IMR-90 (cell line): ENCODE measurements around the gene LRPPRC. TPM values are rescaled to one million over a fixed set of nuclear protein-coding genes. Genes with fewer than 3 reads are reported as not detected.

Experiments
- ATAC-seq: fragments of 200-7000 bp; cut with Tn5 transposase; 2 replicates; pipeline ENCODE4 v1.9.1; 2020; ENCODE audit warnings: low read depth, mild to moderate bottlenecking, moderate library complexity
- BruUV-seq: library from RNA; stranded (reverse); fragments of 400-500 nt; replicated peaks from 2 replicates; lab custom pipeline; 2021; lab: Mats Ljungman, UMichigan
- CTCF ChIA-PET: fragments of 300-600 bp; formaldehyde crosslinking; extraction: SDS; loops from one replicate; lab custom pipeline; 2021; ENCODE audit warnings: antibody characterized with exemption; lab: Yijun Ruan, JAX
- POLR2A ChIA-PET: fragments of 300-600 bp; sonication (Branson Sonifier 250); formaldehyde crosslinking; loops from one replicate; lab custom pipeline; 2022; ENCODE audit warnings: antibody characterized with exemption; ENCODE audit not compliant: unreplicated experiment; lab: Charles Lee
- DNase-seq: peaks from one replicate; pipeline ENCODE4 v3.0.0; 2013
- H2AFZ ChIP-seq: replicated peaks from 2 replicates; pipeline ENCODE3; 2013; ENCODE audit warnings: low read length, mild to moderate bottlenecking; ENCODE audit not compliant: poor library complexity
- H2AK5ac ChIP-seq: 2 replicates; pipeline ENCODE4 v1.6.1; 2013; ENCODE audit warnings: low read depth, low read length, inconsistent platforms
- H2AK9ac ChIP-seq: replicated peaks from 2 replicates; pipeline ENCODE3; 2013; ENCODE audit warnings: mild to moderate bottlenecking, low read depth, low read length, moderate library complexity; ENCODE audit not compliant: poor library complexity
- H2BK120ac ChIP-seq: 2 replicates; pipeline ENCODE4 v1.6.1; 2013; ENCODE audit warnings: low read depth, low read length, inconsistent platforms
- H2BK15ac ChIP-seq: 3 replicates; pipeline ENCODE4 v1.6.1; 2013; ENCODE audit warnings: low read depth, low read length, inconsistent platforms
- H2BK20ac ChIP-seq: 2 replicates; pipeline ENCODE4 v1.6.1; 2013; ENCODE audit warnings: low read depth, mild to moderate bottlenecking, inconsistent platforms, low read length, moderate library complexity
- H2BK5ac ChIP-seq: 2 replicates; pipeline ENCODE4 v1.6.1; 2013; ENCODE audit warnings: mild to moderate bottlenecking, low read depth, low read length, inconsistent platforms; ENCODE audit not compliant: poor library complexity, severe bottlenecking
- H3K14ac ChIP-seq: replicated peaks from 2 replicates; pipeline ENCODE4 v1.6.1; 2013; ENCODE audit warnings: low read depth, low read length, inconsistent platforms
- H3K18ac ChIP-seq: 2 replicates; pipeline ENCODE4 v1.6.1; 2013; ENCODE audit warnings: low read depth, low read length, control low read depth
- H3K23ac ChIP-seq: 2 replicates; pipeline ENCODE4 v1.6.1; 2013; ENCODE audit warnings: low read depth, low read length, inconsistent platforms
- H3K27ac ChIP-seq: 2 replicates; pipeline ENCODE4 v1.5.1; 2013; ENCODE audit warnings: mild to moderate bottlenecking, control low read depth, low read length; ENCODE audit not compliant: insufficient read depth
- H3K27me3 ChIP-seq: 2 replicates; pipeline ENCODE4 v1.6.1; 2013; ENCODE audit warnings: low read length; ENCODE audit not compliant: control insufficient read depth, insufficient read depth
- H3K36me3 ChIP-seq: 2 replicates; pipeline ENCODE4 v1.6.1; 2013; ENCODE audit warnings: low read length, mixed read lengths; ENCODE audit not compliant: control insufficient read depth, insufficient read depth
- H3K4ac ChIP-seq: 2 replicates; pipeline ENCODE4 v1.6.1; 2013; ENCODE audit warnings: low read depth, low read length, inconsistent platforms
- H3K4me1 ChIP-seq: 2 replicates; pipeline ENCODE4 v1.6.1; 2013; ENCODE audit warnings: low read length, mixed read lengths; ENCODE audit not compliant: control insufficient read depth, insufficient read depth
- H3K4me2 ChIP-seq: 2 replicates; pipeline ENCODE4 v1.6.1; 2013; ENCODE audit warnings: low read depth, mild to moderate bottlenecking, control low read depth, low read length, moderate library complexity
- H3K4me3 ChIP-seq: 2 replicates; pipeline ENCODE4 v1.5.1; 2013; ENCODE audit warnings: low read depth, mild to moderate bottlenecking, control low read depth, low read length, moderate library complexity; ENCODE audit not compliant: insufficient read depth
- H3K56ac ChIP-seq: 2 replicates; pipeline ENCODE4 v1.6.1; 2013; ENCODE audit warnings: low read length, inconsistent platforms; ENCODE audit not compliant: insufficient read depth; ENCODE audit errors: extremely low read depth
- H3K79me1 ChIP-seq, 2 experiments: 2 replicates each; pipeline ENCODE4 v1.6.1; 2013; ENCODE audit warnings: low read length in 2 of 2, inconsistent platforms in 1 of 2, low read depth in 1 of 2
- H3K9ac ChIP-seq: 2 replicates; pipeline ENCODE4 v1.6.1; 2013; ENCODE audit warnings: low read depth, low read length, control low read depth
- H3K9me1 ChIP-seq: 2 replicates; pipeline ENCODE4 v1.6.1; 2013; ENCODE audit warnings: low read length, inconsistent platforms; ENCODE audit not compliant: insufficient read depth
- H3K9me3 ChIP-seq: 2 replicates; pipeline ENCODE4 v1.6.1; 2013; ENCODE audit warnings: low read length; ENCODE audit not compliant: control insufficient read depth, insufficient read depth
- H4K20me1 ChIP-seq: 2 replicates; pipeline ENCODE4 v1.6.1; 2013; ENCODE audit warnings: low read length, inconsistent platforms; ENCODE audit not compliant: insufficient read depth
- H4K5ac ChIP-seq: 2 replicates; pipeline ENCODE4 v1.6.1; 2013; ENCODE audit warnings: mild to moderate bottlenecking, low read depth, low read length, control low read depth
- H4K8ac ChIP-seq, 2 experiments: 2 replicates each; pipeline ENCODE4 v1.6.1; 2013; ENCODE audit warnings: low read depth in 2 of 2, low read length in 2 of 2, control low read depth in 1 of 2, inconsistent platforms in 1 of 2
- H4K91ac ChIP-seq: 2 replicates; pipeline ENCODE4 v1.6.1; 2013; ENCODE audit warnings: low read depth, low read length, inconsistent platforms; ENCODE audit not compliant: insufficient read depth
- CEBPB ChIP-seq: IDR thresholded peaks from 2 replicates; pipeline ENCODE4 v1.6.1; 2012; ENCODE audit warnings: low read depth, low read length, improper control_type of control experiment
- CHD1 ChIP-seq: IDR thresholded peaks from 2 replicates; pipeline ENCODE4 v1.6.1; 2012; ENCODE audit warnings: low read depth, low read length, improper control_type of control experiment
- FOS ChIP-seq: fragments of 150-350 bp; IDR thresholded peaks from 2 replicates; pipeline ENCODE4 v1.6.1; 2016; ENCODE audit warnings: low read depth, low read length
- NFE2L2 ChIP-seq: fragments of 150-350 bp; IDR thresholded peaks from 2 replicates; pipeline ENCODE4 v1.6.1; 2016; ENCODE audit warnings: low read depth, mild to moderate bottlenecking, low read length
- RCOR1 ChIP-seq: IDR thresholded peaks from 2 replicates; pipeline ENCODE4 v1.6.1; 2012; ENCODE audit warnings: mild to moderate bottlenecking, low read length, improper control_type of control experiment; ENCODE audit not compliant: insufficient replicate concordance
- WGBS, 2 experiments: methylation state at CpG; one replicate each; pipeline versions ENCODE4 v1.1.5 to v1.1.7; 2013; ENCODE audit warnings: missing lambda C conversion rate in 2 of 2; ENCODE audit not compliant: insufficient read length in 1 of 2; ENCODE audit errors: extremely low coverage in 2 of 2; 5-methylcytosine and 5-hydroxymethylcytosine counted together
- dilution Hi-C: fragments of 300-500 bp; cut with HindIII; formaldehyde crosslinking; loops from one replicate; pipeline ENCODE4 v1.14.3; 2018; ENCODE audit warnings: low sequenced_read_pairs; ENCODE audit not compliant: unreplicated experiment
- in situ Hi-C: fragments of 300-500 bp; cut with MboI; formaldehyde crosslinking; loops from 3 replicates; pipeline ENCODE4 v1.14.3; 2019; ENCODE audit warnings: low sequenced_read_pairs, inconsistent platforms, mixed read lengths
- intact Hi-C: fragments of 100-400 bp; cut with micrococcal nuclease; formaldehyde crosslinking; loops from 2 replicates; pipeline ENCODE4 v1.10.0; 2022
- polyA plus RNA-seq, 3 experiments: library from polyadenylated mRNA; depleted of rRNA; stranded (reverse); fragments of >200 nt; gene quantifications; 2 replicates each; pipeline ENCODE4 v1.2.3, GENCODE V29; 2012; ENCODE audit warnings: low replicate concordance in 1 of 3
- total RNA-seq: library from RNA; depleted of rRNA; stranded (reverse); fragments of >200 nt; gene quantifications from 2 replicates; pipeline ENCODE4 v1.2.3, GENCODE V29; 2012
- TF ChIP-seq, protein P1 (sequence below): fragments of 150-350 bp; IDR thresholded peaks from 2 replicates; pipeline ENCODE4 v1.6.1; 2016; ENCODE audit warnings: low read depth, mild to moderate bottlenecking, low read length, moderate library complexity, borderline replicate concordance
- TF ChIP-seq, protein P2 (sequence below): fragments of 150-350 bp; IDR thresholded peaks from 2 replicates; pipeline ENCODE4 v1.6.1; 2017; ENCODE audit warnings: mild to moderate bottlenecking, antibody characterized with exemption, low read length, low read depth

The LRPPRC gene
- total and polyA plus RNA-seq, 2 of the 4 experiments (the other 2 are of a cell fraction): 30.4 to 36.0 TPM

DNA sequence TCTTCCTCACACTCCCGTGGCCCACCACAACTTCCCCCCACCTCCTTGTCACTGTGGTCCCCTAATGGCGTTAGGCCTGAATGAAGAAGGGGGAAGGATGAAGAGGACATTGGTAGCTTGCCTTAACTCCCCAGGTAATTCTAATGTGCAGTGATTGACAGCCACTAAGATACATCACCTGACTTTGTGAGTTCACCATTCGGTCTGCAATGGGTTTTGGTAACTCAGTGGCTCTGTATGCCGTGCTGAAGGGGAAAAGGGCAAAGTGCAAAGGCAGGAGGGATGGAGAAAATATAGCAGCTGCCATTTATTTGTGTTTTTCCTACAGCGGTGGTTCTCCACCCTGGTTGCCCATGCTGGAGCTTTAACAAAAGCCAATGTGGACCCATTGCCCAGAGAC lies 114.8 kb downstream of the LRPPRC start:
- Histone ChIP-seq H3K9me3 (no peaks in the 10 kb centered on the region), H4K91ac (no peak overlapping the region; the same call in 1 of the 2 replicates), H3K36me3 (peaks cover 2% of the 10 kb centered on the region; the same call in 1 of the 2 replicates), H3K4me1 (peaks cover 4% of the 10 kb centered on the region), H4K20me1 (no peaks in the 10 kb centered on the region), H2BK15ac (no peak overlapping the region), H4K5ac (no peak overlapping the region), H2BK120ac (peak overlapping the region; percentile 28), H3K18ac (no peak overlapping the region; the same call in 1 of the 2 replicates), H3K23ac (no peak overlapping the region), H3K4ac (no peak overlapping the region; the same call in 1 of the 2 replicates), H3K27ac (no peak overlapping the region), H3K27me3 (peaks cover 3% of the 10 kb centered on the region), H3K9me1 (peaks cover 7% of the 10 kb centered on the region), H4K8ac (no peak overlapping the region), H3K4me3 (no peak overlapping the region), H3K56ac (no peak overlapping the region), H2AK9ac (peak overlapping the region; percentile 13), H3K4me2 (no peak overlapping the region), H2AFZ (no peak overlapping the region), H2BK20ac (peak overlapping the region; percentile 32; the same call in 1 of the 2 replicates), H2BK5ac (no peak overlapping the region), H3K79me1 (no peaks in the 10 kb centered on the region), H2AK5ac (peak overlapping the region; percentile 60; the same call in 1 of the 2 replicates), H3K14ac (no peak overlapping the region), H3K9ac (no peak overlapping the region)
- ChIA-PET POLR2A (no interaction called here), CTCF (interaction anchor here (0.7 kb wide), 1 partner anchor 1717 kb away, joined by 3 read pairs; no protein-coding TSS in a partner anchor)
- in situ Hi-C loops: no loop called here
- intact Hi-C loops: no loop called here
- DNase-seq: no peak
- dilution Hi-C loops: no loop called here
- 100% methylated on average over 1 of the region's 5 CpGs; no CpG with 5 or more reads in 1 of the 2 experiments for WGBS, 2 experiments
- TF ChIP-seq, protein P1, sequence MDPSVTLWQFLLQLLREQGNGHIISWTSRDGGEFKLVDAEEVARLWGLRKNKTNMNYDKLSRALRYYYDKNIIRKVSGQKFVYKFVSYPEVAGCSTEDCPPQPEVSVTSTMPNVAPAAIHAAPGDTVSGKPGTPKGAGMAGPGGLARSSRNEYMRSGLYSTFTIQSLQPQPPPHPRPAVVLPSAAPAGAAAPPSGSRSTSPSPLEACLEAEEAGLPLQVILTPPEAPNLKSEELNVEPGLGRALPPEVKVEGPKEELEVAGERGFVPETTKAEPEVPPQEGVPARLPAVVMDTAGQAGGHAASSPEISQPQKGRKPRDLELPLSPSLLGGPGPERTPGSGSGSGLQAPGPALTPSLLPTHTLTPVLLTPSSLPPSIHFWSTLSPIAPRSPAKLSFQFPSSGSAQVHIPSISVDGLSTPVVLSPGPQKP: no peak
- TF ChIP-seq FOS (no peak), CEBPB (no peak), RCOR1 (no peak), NFE2L2 (no peak), CHD1 (no peak)
- TF ChIP-seq, protein P2, sequence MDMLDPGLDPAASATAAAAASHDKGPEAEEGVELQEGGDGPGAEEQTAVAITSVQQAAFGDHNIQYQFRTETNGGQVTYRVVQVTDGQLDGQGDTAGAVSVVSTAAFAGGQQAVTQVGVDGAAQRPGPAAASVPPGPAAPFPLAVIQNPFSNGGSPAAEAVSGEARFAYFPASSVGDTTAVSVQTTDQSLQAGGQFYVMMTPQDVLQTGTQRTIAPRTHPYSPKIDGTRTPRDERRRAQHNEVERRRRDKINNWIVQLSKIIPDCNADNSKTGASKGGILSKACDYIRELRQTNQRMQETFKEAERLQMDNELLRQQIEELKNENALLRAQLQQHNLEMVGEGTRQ: no peak
- no TSS peak for BruUV-seq
- ATAC-seq: no peak
